ENCODE data around the gene TLCD1. TPM values are rescaled to one million over a fixed set of nuclear protein-coding genes. Genes with fewer than 3 reads are reported as not detected.
"Not testable (repeated sequence)": the region's sequence is repeated elsewhere in the genome, so short reads cannot be mapped to it uniquely, and the experiment has no call there.

Gene TLCD1
- total and polyA plus RNA-seq, 2 of the 8 experiments (the other 6 are each of a cell fraction or from before 2014, with no cell fraction given): 40.7 to 128 TPM

DNA sequence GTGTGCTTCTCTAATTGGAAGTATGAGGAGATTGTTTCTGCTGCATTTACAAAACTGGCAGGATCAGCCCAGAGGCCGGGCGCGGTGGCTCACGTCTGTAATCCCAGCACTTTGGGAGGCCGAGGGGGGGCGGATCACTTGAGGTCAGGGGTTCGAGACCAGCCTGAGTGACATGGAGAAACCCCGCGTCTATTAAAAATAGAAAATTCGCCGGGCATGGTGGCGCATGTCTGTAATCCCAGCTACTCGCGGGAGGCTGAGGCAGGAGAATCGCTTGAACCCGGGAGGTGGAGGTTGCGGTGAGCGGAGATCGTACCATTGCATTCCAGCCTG lies 5.1 kb downstream of the TLCD1 start:
- H3K56ac ChIP-seq (replicated peaks; ENCODE audit: insufficient read length, low read depth, low read length); H3K27ac ChIP-seq (ENCODE audit: low read depth, low read length); H3K23ac ChIP-seq (ENCODE audit: insufficient read length); H3K4ac ChIP-seq (replicated peaks; ENCODE audit: insufficient read length, low read depth, low read length); H2BK5ac ChIP-seq (ENCODE audit: low read depth, low read length); H2BK12ac ChIP-seq (ENCODE audit: low read depth, low read length); H4K5ac ChIP-seq (ENCODE audit: insufficient read length, low read depth, low read length); H4K8ac ChIP-seq (ENCODE audit: extremely low read depth, insufficient read depth, low read length); H2AK5ac ChIP-seq (ENCODE audit: low read depth, low read length); DNase-seq (ENCODE audit: low read depth in 1 of 2, low spot score in 2 of 2); H2BK120ac ChIP-seq (replicated peaks; ENCODE audit: low read depth, low read length); H2BK20ac ChIP-seq (ENCODE audit: low read length); H3K79me1 ChIP-seq (ENCODE audit: low read depth, low read length); H3K9me3 ChIP-seq (ENCODE audit: insufficient read depth in 2 of 2, low read depth in 1 of 2, low read length in 1 of 2); H2AFZ ChIP-seq (ENCODE audit: low read length); H3K14ac ChIP-seq (ENCODE audit: insufficient read length); H3K18ac ChIP-seq (ENCODE audit: extremely low read depth, low read length); H4K91ac ChIP-seq (replicated peaks; ENCODE audit: insufficient read length, low read length); FAIRE-seq; H2BK15ac ChIP-seq (ENCODE audit: low read length); H3K27me3 ChIP-seq (replicated peaks in 1 of 4; ENCODE audit: control insufficient read depth in 3 of 4, extremely low read depth in 1 of 4, insufficient read depth in 3 of 4, low read length in 3 of 4): not testable (repeated sequence)
- ChIA-PET CTCF (ENCODE audit: partially characterized antibody) (interaction anchor here (1.4 to 16.9 kb wide), 2 partner anchors 17 to 29 kb away, joined by 5 to 316 read pairs; no protein-coding TSS in a partner anchor), POLR2A (ENCODE audit: partially characterized antibody) (interaction anchor here (0.8 to 17.6 kb wide), 24 partner anchors 8 to 232 kb away, joined by 3 to 813 read pairs (median 6); partner anchors contain the start of genes FLOT2, PHF12, PIGS and PROCA1)
- Histone ChIP-seq H3K9ac (replicated peaks in 1 of 4; ENCODE audit: extremely low read depth in 1 of 4, low read depth in 3 of 4, low read length in 3 of 4) (peak overlapping the region in 3 of 4 experiments; percentile 24 to 98 (median 97); a peak in 6 of 7 replicates), H3K79me2 (ENCODE audit: control insufficient read depth in 1 of 2, insufficient read depth in 2 of 2, low read length in 2 of 2) (peaks cover 5 to 50% of the 10 kb centered on the region in 2 experiments; a peak in 3 of 4 replicates), H3K4me2 (ENCODE audit: insufficient read depth in 1 of 2, low read depth in 2 of 2, low read length in 2 of 2) (peak overlapping the region; percentile 87 to 99), H3K4me1 (replicated peaks in 1 of 4; ENCODE audit: control insufficient read depth in 3 of 4, insufficient read depth in 4 of 4, low read length in 3 of 4) (peaks cover 2 to 15% (median 6%) of the 10 kb centered on the region in 4 experiments), H3K36me3 (ENCODE audit: control insufficient read depth in 2 of 4, insufficient read depth in 4 of 4, low read length in 3 of 4) (peaks cover 19 to 49% (median 36%) of the 10 kb centered on the region in 4 experiments), H3K23me2 (ENCODE audit: low read depth, low read length) (peaks cover 23% of the 10 kb centered on the region), H3K4me3 (ENCODE audit: extremely low read depth in 1 of 4, insufficient read depth in 2 of 4, low read depth in 3 of 4, low read length in 4 of 4) (peak overlapping the region; percentile 95 to 100 (median 98)), H4K20me1 (replicated peaks in 1 of 2; ENCODE audit: control insufficient read depth in 1 of 2, insufficient read depth in 2 of 2, low read length in 2 of 2) (peaks cover 6 to 21% of the 10 kb centered on the region in 2 experiments)
- 24% methylated on average over 19 of the region's 19 CpGs; no CpG with 5 or more reads in 1 of the 2 experiments for WGBS, 2 experiments (ENCODE audit: extremely low coverage in 1 of 2, insufficient coverage in 1 of 2, insufficient read length in 1 of 2, insufficient replicate concordance in 2 of 2, low coverage in 1 of 2, low lambda C conversion rate in 2 of 2, missing lambda C conversion rate in 1 of 2)
